Stromal cell of bone marrow (primary cell): ENCODE measurements around the gene GJB2.
A peak's percentile ranks its signal among the peaks of the same experiment; 100 is the strongest.

Experiments used
- DNase-seq: peaks from one replicate; pipeline ENCODE4 v3.0.0-alpha.2; 2012; ENCODE audit warnings: low read depth

GJB2 gene

GRCh38 chr13:20192836-20193161 is at the start of gene GJB2:
Gene GJB2 (minus strand): TSS chr13:20192938. CDS start chr13:20189581, 3,357 bp downstream.
- DNase-seq, result no peak

DNA sequence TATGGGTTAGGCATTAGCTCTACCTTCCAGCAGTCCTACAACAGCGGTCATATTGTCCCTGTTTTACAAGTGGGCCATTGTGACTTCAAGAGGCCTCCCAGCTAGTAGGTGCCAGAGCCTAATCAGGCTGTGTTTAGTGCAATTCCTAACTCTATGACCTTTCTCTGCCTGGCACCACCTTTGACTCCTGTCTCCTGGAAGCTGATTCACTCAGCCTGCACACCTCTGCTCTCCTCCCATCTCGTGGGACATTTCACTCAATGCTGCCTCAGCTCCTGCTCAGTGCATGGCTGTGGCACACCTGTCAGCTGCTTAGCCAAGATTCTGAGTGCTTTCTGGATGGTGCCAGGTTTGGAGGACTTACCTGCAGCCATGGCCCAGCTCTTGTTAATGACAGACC is 48.9 kb upstream of the GJB2 start:
- no peak for DNase-seq

- DNase-seq, result no peak
Measured at GRCh38 chr13:20239748-20240147, 47.0 kb upstream of the GJB2 start.

DNA sequence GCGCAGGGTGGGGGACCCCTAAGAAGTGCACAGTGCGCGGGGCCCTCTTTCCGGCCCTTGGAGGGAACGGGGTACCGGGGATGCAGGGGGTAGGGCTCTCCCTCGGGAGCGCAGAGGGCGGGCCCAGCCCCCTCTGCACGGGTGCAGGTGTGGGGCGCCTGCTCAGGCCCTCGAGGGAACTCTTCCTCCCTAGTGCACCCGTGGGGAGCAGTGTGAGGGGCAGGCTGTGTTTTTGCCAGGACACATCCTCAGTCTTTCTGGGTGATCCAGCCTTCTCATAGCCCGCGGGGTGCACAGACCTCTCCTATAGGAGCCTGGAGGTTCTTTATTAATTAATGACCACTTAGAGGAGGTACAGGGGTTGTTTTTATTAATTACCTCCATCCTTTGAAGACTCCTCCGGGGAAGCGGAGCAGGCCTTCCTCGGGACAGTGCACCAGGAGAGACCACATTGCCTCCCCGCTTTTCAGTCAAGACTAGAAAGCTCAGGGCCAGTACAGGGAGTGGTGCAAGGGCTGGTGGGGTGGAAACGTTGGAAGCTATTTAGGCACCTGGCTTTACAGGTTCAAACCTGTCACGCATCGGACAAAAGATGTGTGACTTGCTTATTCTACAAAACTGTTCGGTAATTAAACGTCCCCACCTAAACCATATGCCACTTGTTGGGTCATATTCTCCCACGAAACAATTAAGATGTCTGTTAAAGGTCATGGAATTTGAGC is 40.0 kb upstream of the GJB2 start:
- DNase-seq, result no peak

DNA sequence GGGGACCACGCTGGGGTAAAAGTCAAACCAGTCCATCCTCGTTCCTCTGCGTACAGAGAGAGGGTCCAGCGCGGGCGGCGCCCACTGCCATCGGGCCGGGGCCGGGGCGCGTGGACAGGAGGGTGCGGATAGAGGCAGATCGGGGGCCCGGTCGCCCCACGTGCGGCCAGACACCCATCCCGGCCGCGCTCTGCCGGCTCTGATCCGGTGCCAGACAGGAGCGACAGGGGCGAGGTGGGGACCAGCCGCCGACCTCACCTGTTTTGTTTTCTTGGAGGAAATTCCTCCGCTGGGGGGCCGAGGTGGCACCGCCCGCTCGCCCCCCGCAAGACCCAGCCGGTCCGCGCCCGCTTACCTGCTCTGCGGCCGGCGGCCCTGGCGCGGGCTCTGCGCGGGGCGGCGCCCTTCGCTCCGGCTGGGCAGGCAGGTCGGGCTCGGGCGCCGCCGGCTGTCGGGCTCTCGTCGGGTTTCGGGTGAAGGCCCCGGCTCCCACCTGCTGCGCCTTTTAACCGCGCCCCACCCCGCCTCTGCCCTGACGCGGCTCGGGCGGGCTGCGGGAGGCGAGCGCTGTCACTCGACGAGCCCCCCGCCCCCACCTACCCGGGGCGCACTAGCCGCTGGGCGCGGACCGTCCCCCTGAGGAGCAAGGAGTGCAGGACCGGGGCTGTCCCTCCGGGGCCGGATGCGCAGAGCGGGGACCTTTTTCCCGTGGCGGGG is 39.3 kb upstream of the GJB2 start, which contains the start of gene GJB6:
TSS of gene GJB6 (minus strand) at position 481 of the 717 bp plus-strand sequence. CDS start 8,839 bp downstream, outside the sequence.
- no peak for DNase-seq

DNA sequence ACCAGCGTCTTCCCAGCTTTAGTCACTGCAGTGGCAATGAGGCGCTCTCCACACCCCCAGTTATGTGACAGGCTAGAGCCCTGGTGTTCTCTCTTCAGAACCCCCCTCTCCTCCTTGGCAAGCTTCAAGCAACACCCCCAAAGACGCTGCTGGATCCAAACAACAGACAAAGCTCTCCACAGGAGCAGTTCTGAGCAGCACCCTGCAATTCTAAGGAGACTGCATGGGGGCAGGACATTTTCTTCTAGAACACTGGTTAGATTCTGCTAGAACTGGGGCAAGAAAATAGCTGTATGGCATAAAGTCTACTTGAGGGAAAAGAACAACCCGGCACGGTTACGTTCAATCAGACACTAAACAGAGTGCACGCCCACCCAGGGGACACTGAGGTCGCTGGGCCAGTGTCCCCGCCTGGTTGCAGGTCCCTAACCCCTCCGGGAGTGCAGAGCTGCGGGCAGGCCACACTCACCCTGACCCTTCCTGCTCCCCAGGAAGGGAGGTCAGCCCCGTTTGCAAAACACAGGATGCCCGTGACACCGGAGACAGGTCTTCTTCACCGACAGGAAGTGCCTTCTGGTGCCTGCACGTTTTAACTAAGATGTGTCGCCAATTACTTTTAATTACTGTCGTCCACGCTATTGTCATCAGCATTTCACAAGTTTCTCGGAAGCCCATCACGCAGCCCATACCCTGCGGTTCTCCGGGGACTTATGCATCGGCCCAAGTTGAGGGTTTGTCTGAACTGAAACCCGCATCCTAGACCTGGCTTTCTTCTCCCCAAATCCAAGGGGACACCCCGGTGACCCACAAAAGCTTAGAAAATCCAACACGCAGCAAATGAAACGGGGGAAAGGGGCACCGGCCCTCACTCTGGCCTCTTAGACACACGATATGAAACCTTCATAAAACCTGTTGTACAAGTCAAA is 38.4 kb upstream of the GJB2 start:
- DNase-seq, result no peak

DNA sequence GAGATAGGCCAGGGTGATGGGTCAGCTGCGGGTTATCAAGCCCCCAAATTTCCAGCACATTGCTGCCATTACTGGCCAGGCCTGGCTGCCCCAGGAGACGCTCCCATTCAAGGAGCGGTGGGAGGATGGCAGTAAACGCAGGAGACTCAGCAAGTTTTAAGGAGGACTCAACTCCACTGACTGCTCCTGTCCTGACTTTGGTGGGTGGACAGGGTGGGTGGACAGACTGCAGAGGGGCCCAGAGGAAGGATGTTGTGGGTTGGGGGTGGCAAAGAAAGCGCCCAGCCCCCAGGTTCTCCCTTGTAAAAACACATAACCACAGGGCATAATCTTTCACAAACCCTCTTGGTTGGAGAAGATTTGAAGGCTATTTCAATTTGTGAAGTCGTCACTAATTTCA is 35.0 kb upstream of the GJB2 start:
- DNase-seq, result no peak

DNA sequence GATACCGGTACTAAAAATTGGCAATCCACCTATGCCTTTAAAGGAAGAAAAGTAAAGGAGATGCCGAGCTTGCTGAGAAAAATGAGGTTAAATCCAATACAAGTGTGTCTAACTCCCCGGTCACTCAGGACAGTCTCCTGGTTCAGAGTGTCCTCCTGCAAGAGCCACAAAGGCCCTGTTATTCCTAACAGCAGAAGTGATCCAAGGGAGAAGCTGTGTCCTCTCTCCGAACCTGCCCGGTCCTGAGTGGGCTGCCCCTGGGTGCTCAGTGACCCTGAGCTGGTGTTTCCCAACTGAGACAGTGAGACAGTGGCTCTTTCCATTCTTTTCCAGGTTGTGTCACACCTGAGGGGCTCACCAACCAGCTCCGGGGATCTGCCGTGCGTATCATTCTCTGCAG is 34.5 kb upstream of the GJB2 start:
- DNase-seq, result no peak

DNA sequence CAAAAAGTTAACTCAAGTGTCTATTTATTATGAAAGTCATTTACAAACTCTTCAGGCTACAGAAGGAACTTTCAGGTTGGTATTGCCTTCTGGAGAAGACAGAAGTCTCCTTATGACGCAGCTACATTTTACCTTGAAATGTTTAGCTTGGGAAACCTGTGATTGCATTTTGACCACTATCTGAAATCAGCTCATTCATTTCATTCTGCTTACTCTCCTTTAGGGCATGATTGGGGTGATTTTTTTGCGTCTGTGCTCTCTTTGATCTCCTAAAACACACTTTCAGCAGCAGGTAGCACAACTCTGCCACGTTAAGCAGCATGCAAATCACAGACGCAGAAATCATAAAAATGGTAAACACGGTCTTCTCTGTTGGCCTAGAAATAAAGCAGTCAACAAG is 29.8 kb upstream of the GJB2 start:
- no peak for DNase-seq

GRCh38 chr13:20221772-20222171 is 29.0 kb upstream of the GJB2 start:
- DNase-seq, result peak; percentile 21

DNA sequence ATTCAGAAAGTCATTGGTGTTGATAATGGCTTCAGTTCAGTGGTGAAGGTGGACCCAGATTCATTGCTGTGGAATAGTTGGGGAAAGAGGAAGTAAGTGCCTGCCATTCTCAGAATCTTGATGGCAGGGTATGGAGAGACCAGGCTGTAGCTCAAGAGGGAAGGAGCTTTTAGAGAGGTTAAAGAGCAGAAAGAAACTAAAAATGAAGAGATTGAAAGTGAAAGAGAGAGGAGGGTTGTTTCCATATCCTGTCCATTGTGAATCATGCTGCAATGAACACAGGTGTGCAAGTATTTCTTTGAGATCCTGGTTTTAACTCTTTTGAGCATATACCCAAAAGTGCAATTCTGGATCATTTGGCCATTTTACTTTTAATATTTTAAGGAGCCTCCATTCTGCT is 26.8 kb upstream of the GJB2 start:
- DNase-seq, result no peak

- no peak for DNase-seq
Measured at GRCh38 chr13:20217168-20217567, 24.4 kb upstream of the GJB2 start.

DNA sequence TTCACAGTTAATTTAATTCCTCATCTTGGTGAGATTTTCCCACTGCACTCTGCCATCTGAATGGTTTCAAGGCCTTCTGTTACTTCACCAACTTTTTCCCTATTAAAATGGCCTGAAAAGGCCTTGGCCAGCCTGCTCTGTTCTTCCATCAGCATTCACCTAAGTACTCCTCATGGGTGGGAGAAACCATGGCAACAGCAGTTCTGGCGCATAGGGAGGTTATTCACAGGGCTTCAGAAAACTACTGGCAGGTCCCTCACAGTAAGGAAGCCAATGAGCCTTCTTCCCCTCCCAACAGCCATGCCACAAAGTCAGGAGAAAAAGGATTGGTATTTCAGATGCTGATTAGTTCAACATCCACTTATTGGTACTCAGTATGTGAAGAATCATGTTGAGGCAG is 17.2 kb upstream of the GJB2 start:
- DNase-seq, result no peak

- DNase-seq, result no peak
Measured at GRCh38 chr13:20206698-20207235, 14.0 kb upstream of the GJB2 start.

DNA sequence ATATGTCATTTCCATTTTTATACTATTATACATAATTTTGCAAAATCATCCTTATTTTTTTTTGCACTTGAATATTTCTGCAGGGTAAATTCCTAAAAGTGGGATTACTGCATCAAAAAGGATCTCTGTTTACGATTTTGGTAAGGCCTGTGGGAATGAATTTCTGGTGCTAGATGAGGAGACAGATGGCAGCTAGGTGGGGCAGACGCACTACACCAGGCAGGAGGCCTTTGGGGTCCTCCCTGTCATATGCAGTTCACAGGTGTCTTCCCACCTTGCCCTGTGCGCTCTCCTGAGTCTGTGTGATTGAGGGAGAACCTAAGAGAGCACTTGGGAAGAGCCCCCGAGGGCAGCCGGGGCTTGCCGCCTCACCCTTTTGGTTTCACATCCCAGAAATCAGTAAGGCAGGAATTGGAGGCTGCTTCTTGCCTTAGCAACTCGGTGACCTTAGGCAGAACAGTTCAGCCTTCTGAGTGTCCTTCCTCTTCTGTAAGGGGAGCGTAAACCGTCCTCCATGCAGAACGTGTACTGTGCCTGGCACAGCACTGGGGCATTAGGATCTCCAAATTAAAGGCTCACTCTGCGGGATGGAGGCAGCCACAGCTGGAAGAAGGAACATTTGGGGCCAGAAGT is 13.4 kb upstream of the GJB2 start:
- DNase-seq, result no peak

DNA sequence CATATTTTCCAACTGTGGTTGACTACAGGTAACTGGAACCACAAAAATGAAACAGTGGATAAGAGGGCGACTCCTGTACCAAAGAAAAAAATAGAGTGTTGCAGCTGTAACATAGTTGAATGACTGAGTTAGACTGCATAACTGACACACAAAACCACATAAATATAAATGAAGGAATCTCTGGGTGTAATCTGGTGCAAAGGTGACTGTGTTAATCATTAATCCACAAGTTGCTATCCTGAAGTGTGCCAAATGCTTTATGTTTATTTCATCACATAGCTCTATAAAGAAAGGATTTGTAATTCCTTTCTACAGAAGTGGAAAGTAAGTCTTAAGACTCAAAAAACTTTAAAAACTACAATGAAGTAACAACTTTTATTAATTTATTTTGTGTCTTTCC is 6.0 kb upstream of the GJB2 start:
- no peak for DNase-seq

DNA sequence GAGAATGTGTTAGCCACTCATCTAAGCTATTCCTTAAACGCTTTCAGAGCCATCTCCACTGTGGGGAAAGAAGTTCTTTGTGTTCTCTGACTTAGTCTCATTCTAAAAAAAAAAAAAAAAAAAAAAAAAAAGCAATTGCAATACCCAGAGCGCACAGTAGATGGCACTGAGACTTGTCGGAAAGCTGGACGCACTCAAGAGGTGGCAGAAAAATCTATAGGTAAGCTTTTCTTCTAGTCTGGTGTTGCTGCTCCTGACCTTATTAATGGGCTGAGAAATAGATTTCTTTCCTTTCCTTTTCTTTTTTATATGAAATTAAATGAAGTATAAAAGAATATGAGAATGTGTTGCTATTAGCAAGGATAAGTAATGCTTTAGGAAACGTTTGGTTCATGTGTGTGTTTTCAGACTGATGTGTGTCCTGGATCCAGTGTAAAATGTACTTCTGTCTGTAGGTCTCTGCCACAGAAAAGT is 4.7 kb upstream of the GJB2 start:
- peak; percentile 26 for DNase-seq

DNA sequence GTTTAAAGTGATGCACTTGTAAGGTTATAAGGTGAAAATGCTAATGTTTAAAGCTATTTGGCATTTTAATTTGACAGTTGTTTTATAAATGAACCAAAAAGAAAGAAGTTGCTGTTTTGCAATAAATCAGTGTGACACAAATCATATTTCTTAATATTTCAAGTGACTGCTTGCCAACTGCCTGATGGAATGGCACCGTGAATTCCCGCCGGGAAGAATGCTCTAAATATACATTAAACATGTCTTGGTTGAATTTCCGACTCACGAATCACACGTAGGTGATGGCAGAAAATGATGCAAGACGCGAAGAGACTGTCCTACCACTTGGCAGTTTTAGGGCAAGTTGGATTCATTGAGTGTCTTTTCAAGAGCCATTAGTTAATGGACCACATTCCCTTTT is 3.1 kb upstream of the GJB2 start:
- DNase-seq, result no peak

DNA sequence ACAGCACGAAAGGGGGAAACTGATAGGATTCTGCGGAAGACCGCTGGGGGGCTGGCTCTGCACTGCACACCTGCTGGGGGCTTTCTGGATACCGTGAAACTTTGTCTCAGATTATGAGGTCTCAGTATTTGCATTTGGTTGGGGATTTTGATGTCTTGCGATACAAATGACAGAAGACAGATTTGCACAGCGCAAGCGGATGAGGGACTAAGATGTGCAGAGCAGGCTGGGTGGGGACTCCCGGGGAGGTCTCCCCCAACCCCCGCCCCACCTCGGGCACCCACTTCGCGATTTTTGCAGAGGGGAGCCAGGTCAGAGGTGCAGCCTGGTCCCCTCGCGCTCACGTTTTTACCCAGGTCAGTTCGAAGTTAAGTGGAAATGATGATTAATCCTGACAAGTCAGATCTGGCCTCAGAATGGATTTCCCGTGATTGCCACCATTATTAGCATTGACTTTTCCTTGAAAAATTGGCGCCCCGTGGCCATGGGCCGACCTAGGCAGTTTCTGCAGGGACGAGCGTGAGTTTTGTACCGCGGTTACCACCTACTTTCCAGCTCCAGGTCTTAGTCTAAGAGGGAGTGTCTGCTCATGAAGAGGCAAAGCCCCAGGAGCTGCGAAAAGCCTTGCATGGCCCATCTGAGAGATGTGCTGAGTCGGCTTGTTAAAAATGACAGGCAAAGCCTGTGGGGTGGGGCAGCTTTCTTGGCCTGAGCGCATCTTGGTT is 1.3 kb upstream of the GJB2 start:
- DNase-seq, result no peak

DNA sequence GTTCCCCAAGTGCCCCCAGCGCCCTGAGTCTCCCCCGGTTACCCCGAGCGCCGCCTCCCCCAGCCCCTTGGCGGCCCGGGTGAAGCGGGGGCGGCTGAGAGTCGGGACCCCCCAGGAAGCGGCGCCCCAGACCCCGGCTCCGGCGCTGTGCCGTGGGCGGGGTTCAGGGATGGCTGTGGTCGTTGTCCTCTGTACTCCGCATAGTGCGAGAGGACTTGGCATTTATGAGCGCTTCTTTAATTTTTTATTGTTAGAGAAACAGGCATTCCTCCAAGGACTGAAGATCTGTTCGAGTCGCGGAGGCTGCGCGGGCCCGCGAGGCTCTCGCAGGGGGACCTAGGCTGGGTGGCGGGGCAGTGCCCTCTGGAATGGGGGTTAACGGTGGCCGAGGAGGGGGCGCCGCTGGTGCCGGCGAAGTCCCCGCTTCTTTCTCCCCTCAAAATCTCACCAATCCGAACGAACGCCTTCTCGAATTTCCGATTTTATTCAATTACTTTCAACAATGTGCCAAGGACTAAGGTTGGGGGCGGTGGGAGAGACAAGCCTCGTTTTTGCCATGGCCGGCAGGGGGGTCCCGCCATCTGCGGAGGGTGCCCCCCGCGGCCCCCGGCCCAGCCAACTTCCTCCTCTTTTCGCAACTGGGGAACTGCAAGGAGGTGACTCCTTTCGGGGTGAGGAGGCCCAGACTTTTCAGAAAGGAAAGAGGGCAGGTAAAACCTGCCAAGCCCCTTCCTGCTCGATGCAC is 596 bp upstream of the GJB2 start:
- DNase-seq, result no peak
